Measurements from ENCODE around the gene STAB1. TPM values are rescaled to one million over a fixed set of nuclear protein-coding genes. Genes with fewer than 3 reads are reported as not detected.

STAB1 gene
- total and polyA plus RNA-seq, 2 of the 13 experiments (the other 11 are each of a cell fraction or from before 2014, with no cell fraction given): 0.09 to 0.34 TPM

DNA sequence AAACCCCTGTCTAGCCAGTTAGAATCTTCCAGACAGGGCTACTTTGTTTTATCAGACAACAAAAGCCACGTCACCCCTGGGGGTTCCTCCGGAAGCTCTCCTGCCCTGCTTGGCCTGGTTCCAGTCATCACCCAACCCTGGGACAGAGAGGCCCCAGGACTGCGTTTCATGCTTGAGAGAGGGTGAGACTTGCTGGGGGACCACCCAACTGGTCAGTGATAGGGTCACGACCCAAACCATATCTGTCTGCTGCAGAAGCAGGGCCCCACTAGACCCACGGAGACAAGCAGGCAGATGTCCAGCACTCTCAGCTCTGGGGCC lies 37.3 kb downstream of the STAB1 start (continued):
- TF ChIP-seq ELF3 (CRISPR knock-in tag; IDR thresholded peaks at IDR 0.05) (0 out of 2 replicates have a peak, but pooled peaks have one; percentile 22), ZNF552 (CRISPR knock-in tag; IDR thresholded peaks at IDR 0.05; ENCODE audit: borderline replicate concordance) (0 out of 2 replicates have a peak, but pooled peaks have one; percentile 7), NBN (conservative IDR thresholded peaks at IDR 0.05) (no peak), SOX5 (CRISPR knock-in tag; IDR thresholded peaks at IDR 0.05; ENCODE audit: borderline replicate concordance) (peak; percentile 63; the same call in 1 of the 2 replicates), PCBP1 (IDR thresholded peaks at IDR 0.05; ENCODE audit: borderline replicate concordance, low read depth, low read length) (no peak), ZNF143 (CRISPR knock-in tag; IDR thresholded peaks at IDR 0.05) (no peak), ZNF570 (CRISPR knock-in tag; IDR thresholded peaks at IDR 0.05; ENCODE audit: borderline replicate concordance) (no peak), RXRB (CRISPR knock-in tag; IDR thresholded peaks at IDR 0.05; ENCODE audit: borderline replicate concordance) (peak; percentile 51; the same call in 1 of the 2 replicates), PHB2 (IDR thresholded peaks at IDR 0.05; ENCODE audit: partially characterized antibody) (no peak), TGIF2 (CRISPR knock-in tag; IDR thresholded peaks at IDR 0.05) (no peak), ARNTL (CRISPR knock-in tag; IDR thresholded peaks at IDR 0.05) (no peak), SIN3A (IDR thresholded peaks at IDR 0.05; ENCODE audit: borderline replicate concordance, low read depth, low read length) (no peak)
- TF ChIP-seq, protein P1, sequence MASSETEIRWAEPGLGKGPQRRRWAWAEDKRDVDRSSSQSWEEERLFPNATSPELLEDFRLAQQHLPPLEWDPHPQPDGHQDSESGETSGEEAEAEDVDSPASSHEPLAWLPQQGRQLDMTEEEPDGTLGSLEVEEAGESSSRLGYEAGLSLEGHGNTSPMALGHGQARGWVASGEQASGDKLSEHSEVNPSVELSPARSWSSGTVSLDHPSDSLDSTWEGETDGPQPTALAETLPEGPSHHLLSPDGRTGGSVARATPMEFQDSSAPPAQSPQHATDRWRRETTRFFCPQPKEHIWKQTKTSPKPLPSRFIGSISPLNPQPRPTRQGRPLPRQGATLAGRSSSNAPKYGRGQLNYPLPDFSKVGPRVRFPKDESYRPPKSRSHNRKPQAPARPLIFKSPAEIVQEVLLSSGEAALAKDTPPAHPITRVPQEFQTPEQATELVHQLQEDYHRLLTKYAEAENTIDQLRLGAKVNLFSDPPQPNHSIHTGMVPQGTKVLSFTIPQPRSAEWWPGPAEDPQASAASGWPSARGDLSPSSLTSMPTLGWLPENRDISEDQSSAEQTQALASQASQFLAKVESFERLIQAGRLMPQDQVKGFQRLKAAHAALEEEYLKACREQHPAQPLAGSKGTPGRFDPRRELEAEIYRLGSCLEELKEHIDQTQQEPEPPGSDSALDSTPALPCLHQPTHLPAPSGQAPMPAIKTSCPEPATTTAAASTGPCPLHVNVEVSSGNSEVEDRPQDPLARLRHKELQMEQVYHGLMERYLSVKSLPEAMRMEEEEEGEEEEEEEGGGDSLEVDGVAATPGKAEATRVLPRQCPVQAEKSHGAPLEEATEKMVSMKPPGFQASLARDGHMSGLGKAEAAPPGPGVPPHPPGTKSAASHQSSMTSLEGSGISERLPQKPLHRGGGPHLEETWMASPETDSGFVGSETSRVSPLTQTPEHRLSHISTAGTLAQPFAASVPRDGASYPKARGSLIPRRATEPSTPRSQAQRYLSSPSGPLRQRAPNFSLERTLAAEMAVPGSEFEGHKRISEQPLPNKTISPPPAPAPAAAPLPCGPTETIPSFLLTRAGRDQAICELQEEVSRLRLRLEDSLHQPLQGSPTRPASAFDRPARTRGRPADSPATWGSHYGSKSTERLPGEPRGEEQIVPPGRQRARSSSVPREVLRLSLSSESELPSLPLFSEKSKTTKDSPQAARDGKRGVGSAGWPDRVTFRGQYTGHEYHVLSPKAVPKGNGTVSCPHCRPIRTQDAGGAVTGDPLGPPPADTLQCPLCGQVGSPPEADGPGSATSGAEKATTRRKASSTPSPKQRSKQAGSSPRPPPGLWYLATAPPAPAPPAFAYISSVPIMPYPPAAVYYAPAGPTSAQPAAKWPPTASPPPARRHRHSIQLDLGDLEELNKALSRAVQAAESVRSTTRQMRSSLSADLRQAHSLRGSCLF (CRISPR knock-in tag; IDR thresholded peaks at IDR 0.05; ENCODE audit: borderline replicate concordance): no peak
- TF ChIP-seq, protein P2, sequence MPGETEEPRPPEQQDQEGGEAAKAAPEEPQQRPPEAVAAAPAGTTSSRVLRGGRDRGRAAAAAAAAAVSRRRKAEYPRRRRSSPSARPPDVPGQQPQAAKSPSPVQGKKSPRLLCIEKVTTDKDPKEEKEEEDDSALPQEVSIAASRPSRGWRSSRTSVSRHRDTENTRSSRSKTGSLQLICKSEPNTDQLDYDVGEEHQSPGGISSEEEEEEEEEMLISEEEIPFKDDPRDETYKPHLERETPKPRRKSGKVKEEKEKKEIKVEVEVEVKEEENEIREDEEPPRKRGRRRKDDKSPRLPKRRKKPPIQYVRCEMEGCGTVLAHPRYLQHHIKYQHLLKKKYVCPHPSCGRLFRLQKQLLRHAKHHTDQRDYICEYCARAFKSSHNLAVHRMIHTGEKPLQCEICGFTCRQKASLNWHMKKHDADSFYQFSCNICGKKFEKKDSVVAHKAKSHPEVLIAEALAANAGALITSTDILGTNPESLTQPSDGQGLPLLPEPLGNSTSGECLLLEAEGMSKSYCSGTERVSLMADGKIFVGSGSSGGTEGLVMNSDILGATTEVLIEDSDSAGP (CRISPR knock-in tag; IDR thresholded peaks at IDR 0.05; ENCODE audit: borderline replicate concordance): peak; percentile 41; the same call in 1 of the 2 replicates
- TF ChIP-seq, protein P3, sequence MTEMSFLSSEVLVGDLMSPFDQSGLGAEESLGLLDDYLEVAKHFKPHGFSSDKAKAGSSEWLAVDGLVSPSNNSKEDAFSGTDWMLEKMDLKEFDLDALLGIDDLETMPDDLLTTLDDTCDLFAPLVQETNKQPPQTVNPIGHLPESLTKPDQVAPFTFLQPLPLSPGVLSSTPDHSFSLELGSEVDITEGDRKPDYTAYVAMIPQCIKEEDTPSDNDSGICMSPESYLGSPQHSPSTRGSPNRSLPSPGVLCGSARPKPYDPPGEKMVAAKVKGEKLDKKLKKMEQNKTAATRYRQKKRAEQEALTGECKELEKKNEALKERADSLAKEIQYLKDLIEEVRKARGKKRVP (CRISPR knock-in tag; IDR thresholded peaks at IDR 0.05): no peak
- TF ChIP-seq, protein P4, sequence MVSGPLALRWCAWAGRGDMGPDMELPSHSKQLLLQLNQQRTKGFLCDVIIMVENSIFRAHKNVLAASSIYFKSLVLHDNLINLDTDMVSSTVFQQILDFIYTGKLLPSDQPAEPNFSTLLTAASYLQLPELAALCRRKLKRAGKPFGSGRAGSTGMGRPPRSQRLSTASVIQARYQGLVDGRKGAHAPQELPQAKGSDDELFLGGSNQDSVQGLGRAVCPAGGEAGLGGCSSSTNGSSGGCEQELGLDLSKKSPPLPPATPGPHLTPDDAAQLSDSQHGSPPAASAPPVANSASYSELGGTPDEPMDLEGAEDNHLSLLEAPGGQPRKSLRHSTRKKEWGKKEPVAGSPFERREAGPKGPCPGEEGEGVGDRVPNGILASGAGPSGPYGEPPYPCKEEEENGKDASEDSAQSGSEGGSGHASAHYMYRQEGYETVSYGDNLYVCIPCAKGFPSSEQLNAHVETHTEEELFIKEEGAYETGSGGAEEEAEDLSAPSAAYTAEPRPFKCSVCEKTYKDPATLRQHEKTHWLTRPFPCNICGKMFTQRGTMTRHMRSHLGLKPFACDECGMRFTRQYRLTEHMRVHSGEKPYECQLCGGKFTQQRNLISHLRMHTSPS (CRISPR knock-in tag; IDR thresholded peaks at IDR 0.05; ENCODE audit: low read depth): no peak
- TF ChIP-seq, protein P5, sequence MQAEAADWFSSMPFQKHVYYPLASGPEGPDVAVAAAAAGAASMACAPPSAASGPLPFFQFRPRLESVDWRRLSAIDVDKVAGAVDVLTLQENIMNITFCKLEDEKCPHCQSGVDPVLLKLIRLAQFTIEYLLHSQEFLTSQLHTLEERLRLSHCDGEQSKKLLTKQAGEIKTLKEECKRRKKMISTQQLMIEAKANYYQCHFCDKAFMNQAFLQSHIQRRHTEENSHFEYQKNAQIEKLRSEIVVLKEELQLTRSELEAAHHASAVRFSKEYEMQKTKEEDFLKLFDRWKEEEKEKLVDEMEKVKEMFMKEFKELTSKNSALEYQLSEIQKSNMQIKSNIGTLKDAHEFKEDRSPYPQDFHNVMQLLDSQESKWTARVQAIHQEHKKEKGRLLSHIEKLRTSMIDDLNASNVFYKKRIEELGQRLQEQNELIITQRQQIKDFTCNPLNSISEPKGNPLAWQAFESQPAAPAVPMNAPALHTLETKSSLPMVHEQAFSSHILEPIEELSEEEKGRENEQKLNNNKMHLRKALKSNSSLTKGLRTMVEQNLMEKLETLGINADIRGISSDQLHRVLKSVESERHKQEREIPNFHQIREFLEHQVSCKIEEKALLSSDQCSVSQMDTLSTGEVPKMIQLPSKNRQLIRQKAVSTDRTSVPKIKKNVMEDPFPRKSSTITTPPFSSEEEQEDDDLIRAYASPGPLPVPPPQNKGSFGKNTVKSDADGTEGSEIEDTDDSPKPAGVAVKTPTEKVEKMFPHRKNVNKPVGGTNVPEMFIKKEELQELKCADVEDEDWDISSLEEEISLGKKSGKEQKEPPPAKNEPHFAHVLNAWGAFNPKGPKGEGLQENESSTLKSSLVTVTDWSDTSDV (CRISPR knock-in tag; IDR thresholded peaks at IDR 0.05): no peak

Measured in HepG2 (cell line).